ENCODE data around the gene POF1B.

Gene POF1B

DNA sequence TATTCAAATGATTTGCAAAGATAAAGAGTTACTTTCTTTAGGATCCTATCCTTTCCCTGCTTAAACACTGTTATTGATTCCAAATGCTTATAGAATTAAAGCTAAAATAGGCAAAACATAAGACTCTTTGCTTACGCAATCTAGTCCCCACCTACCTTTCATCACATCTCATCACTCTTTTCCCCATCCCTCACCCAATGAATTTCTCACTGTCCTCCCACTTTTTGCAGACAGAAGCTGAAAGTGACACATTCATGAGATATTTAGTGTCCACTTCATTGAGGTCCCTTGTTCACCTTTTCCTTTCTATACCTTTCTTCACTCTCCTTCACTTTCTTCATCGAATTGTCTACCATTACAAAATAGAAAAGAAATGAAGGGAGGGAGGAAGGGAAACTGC, 136.3 kb downstream of the POF1B start:
- DNase-seq = no peak

Measured in KG1 (cell line).